Uterus (tissue), 2 donors: ENCODE data around the gene AMY1A.
"Not testable (repeated sequence)": the region's sequence is repeated elsewhere in the genome, so short reads cannot be mapped to it uniquely, and the experiment has no call there.

Experiments
- CTCF ChIP-seq, 4 experiments: fragments of 200-600 bp in 2 of 4; fragments of 450-650 bp in 2 of 4; sonication (generic) in 2 of 4; IDR thresholded peaks; one replicate each; pipeline ENCODE4 v1.5.1; 2016 to 2019; ENCODE audit warnings: antibody characterized with exemption in 4 of 4, mild to moderate bottlenecking in 2 of 4, moderate library complexity in 1 of 4
- POLR2A ChIP-seq, 2 donors: fragments of 450-650 bp; IDR thresholded peaks; one replicate each; pipeline ENCODE4 v1.6.1; 2016; ENCODE audit warnings: antibody characterized with exemption in 2 of 2, mild to moderate bottlenecking in 1 of 2, moderate library complexity in 1 of 2

GRCh38 chr1:103643908-103644307, 11.7 kb upstream of the AMY1A start:
- TF ChIP-seq CTCF, POLR2A (IDR thresholded peaks at IDR 0.05): not testable (repeated sequence)
